OCI-LY3 (cell line): ENCODE measurements around the gene PTPRN2.

Experiments used
- H2AFZ ChIP-seq: fragments of 200-600, 300-600 bp; shearing (Covaris generic); 2 replicates; pipeline ENCODE4 v1.6.0; 2014; ENCODE audit warnings: antibody characterized with exemption, low read depth, low read length
- H3K27ac ChIP-seq: fragments of 200-600, 300-600 bp; sonication (generic); 2 replicates; pipeline ENCODE4 v1.5.1; 2014; ENCODE audit warnings: mild to moderate bottlenecking, low read length, moderate library complexity, mixed read lengths
- H3K27me3 ChIP-seq: fragments of 200-600, 300-600 bp; sonication (generic); 2 replicates; pipeline ENCODE4 v1.6.1; 2014; ENCODE audit warnings: low read depth, low read length, mixed read lengths
- H3K36me3 ChIP-seq: fragments of 200-600, 300-600 bp; sonication (generic); replicated peaks from 2 replicates; pipeline ENCODE3; 2014; ENCODE audit warnings: low read depth, low read length, mixed read lengths
- H3K4me1 ChIP-seq: fragments of 300-600, 200-600 bp; sonication (generic); 2 replicates; pipeline ENCODE4 v1.6.1; 2014; ENCODE audit warnings: low read length, mixed read lengths
- H3K4me2 ChIP-seq: fragments of 200-600, 300-600 bp; sonication (generic); 2 replicates; pipeline ENCODE4 v1.6.1; 2014; ENCODE audit warnings: low read length, mixed read lengths
- H3K4me3 ChIP-seq: fragments of 300-600, 200-600 bp; sonication (generic); 2 replicates; pipeline ENCODE4 v1.5.1; 2014; ENCODE audit warnings: antibody characterized with exemption, mild to moderate bottlenecking, low read length, moderate library complexity
- H3K79me2 ChIP-seq: fragments of 300-600, 200-600 bp; shearing (Covaris generic); 2 replicates; pipeline ENCODE4 v1.6.1; 2014; ENCODE audit warnings: mild to moderate bottlenecking, low read length, mixed read lengths
- H3K9ac ChIP-seq: fragments of 300-600, 200-600 bp; shearing (Covaris generic); 2 replicates; pipeline ENCODE4 v1.6.0; 2014; ENCODE audit warnings: mild to moderate bottlenecking, low read length, moderate library complexity
- H3K9me3 ChIP-seq: fragments of 200-600, 300-600 bp; shearing (Covaris generic); 2 replicates; pipeline ENCODE4 v1.6.1; 2014; ENCODE audit warnings: low read length, mixed read lengths; ENCODE audit not compliant: insufficient read depth
- H4K20me1 ChIP-seq: fragments of 200-600, 300-600 bp; sonication (generic); 2 replicates; pipeline ENCODE4 v1.6.1; 2016; ENCODE audit warnings: low read length, mixed read lengths; ENCODE audit not compliant: insufficient read depth
- CTCF ChIP-seq: fragments of 200-600, 300-600 bp; sonication (generic); IDR thresholded peaks from 2 replicates; pipeline ENCODE4 v1.5.1; 2014; ENCODE audit warnings: antibody characterized with exemption, low read length, low read depth
- EZH2phosphoT487 ChIP-seq: fragments of 200-600 bp; shearing (Covaris generic); IDR thresholded peaks from 2 replicates; pipeline ENCODE4 v1.6.1; 2018; ENCODE audit warnings: antibody characterized with exemption, mixed run types, low read depth

Gene PTPRN2

GRCh38 chr7:158473221-158473620 lies 114.4 kb downstream of the PTPRN2 start:
- H3K9me3 ChIP-seq, result no peaks in the 10 kb centered on the region
- no peak overlapping the region for H3K4me2 ChIP-seq
- no peak overlapping the region for H3K9ac ChIP-seq
- no peaks in the 10 kb centered on the region for H3K27me3 ChIP-seq
- H3K79me2 ChIP-seq, result no peaks in the 10 kb centered on the region
- no peak for TF ChIP-seq EZH2phosphoT487
- TF ChIP-seq CTCF, result no peak
- no peaks in the 10 kb centered on the region for H4K20me1 ChIP-seq
- H3K27ac ChIP-seq, result no peak overlapping the region
- H2AFZ ChIP-seq, result no peak overlapping the region
- no peak overlapping the region for H3K4me3 ChIP-seq
- no peaks in the 10 kb centered on the region for H3K4me1 ChIP-seq
- H3K36me3 ChIP-seq, result no peaks in the 10 kb centered on the region

DNA sequence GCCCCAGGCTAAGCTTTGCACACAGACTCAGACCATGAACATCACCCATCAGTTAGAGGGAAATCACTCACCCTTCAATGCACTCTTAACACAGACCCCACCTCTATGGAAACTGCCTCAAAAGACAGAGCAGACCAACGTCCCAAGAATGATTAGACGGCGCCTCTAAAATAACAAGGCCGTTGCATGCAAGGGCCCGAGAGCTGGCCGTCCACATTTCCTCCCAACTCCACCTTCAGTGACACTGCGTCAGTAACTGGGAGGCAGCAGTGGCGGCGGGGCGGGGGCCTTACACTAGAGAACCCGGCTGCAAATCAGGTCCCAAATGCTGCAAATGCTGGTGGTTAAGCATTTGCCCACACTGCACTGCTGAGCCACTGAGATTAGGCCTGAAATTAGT lies 115.0 kb downstream of the PTPRN2 start:
- Histone ChIP-seq H3K4me3 (no peak overlapping the region), H3K79me2 (no peaks in the 10 kb centered on the region), H3K9ac (no peak overlapping the region), H4K20me1 (no peaks in the 10 kb centered on the region), H3K4me1 (no peaks in the 10 kb centered on the region), H3K4me2 (no peak overlapping the region), H2AFZ (no peak overlapping the region), H3K27me3 (no peaks in the 10 kb centered on the region), H3K9me3 (no peaks in the 10 kb centered on the region), H3K27ac (no peak overlapping the region), H3K36me3 (no peaks in the 10 kb centered on the region)
- TF ChIP-seq CTCF, result no peak
- TF ChIP-seq EZH2phosphoT487, result no peak

GRCh38 chr7:158471716-158472115 lies 115.9 kb downstream of the PTPRN2 start:
- Histone ChIP-seq H3K4me1 (no peaks in the 10 kb centered on the region), H3K4me2 (no peak overlapping the region), H3K9me3 (no peaks in the 10 kb centered on the region), H2AFZ (no peak overlapping the region), H3K9ac (no peak overlapping the region), H3K79me2 (no peaks in the 10 kb centered on the region), H4K20me1 (no peaks in the 10 kb centered on the region), H3K36me3 (no peaks in the 10 kb centered on the region), H3K27me3 (no peaks in the 10 kb centered on the region), H3K4me3 (no peak overlapping the region), H3K27ac (no peak overlapping the region)
- TF ChIP-seq EZH2phosphoT487, result no peak
- TF ChIP-seq CTCF, result no peak

GRCh38 chr7:158470336-158470735 lies 117.3 kb downstream of the PTPRN2 start:
- Histone ChIP-seq H3K4me3 (no peak overlapping the region), H3K9me3 (no peaks in the 10 kb centered on the region), H3K27ac (no peak overlapping the region), H3K9ac (no peak overlapping the region), H4K20me1 (no peaks in the 10 kb centered on the region), H2AFZ (no peak overlapping the region), H3K79me2 (no peaks in the 10 kb centered on the region), H3K36me3 (no peaks in the 10 kb centered on the region), H3K4me1 (no peaks in the 10 kb centered on the region), H3K4me2 (no peak overlapping the region), H3K27me3 (no peaks in the 10 kb centered on the region)
- TF ChIP-seq CTCF, result no peak
- no peak for TF ChIP-seq EZH2phosphoT487
